Neuronal stem cell (in vitro differentiated cells): Measurements from ENCODE around the gene CHST11.

Experiments used
- DNase-seq: peaks from one replicate; pipeline ENCODE4 v3.0.0-alpha.2; 2013; ENCODE audit warnings: low spot score
- H2AFZ ChIP-seq: one replicate; pipeline ENCODE4 v1.6.1; 2013; ENCODE audit warnings: mild to moderate bottlenecking, low read length, inconsistent platforms
- H2AK5ac ChIP-seq: 2 replicates; pipeline ENCODE4 v1.6.1; 2013; ENCODE audit warnings: low read depth, mild to moderate bottlenecking, inconsistent platforms, low read length, moderate library complexity, mixed read lengths
- H2BK120ac ChIP-seq: 2 replicates; pipeline ENCODE4 v1.6.1; 2013; ENCODE audit warnings: low read depth, mild to moderate bottlenecking, inconsistent platforms, low read length, moderate library complexity, mixed read lengths
- H2BK12ac ChIP-seq: one replicate; pipeline ENCODE4 v1.6.1; 2013; ENCODE audit warnings: low read length, inconsistent platforms
- H2BK15ac ChIP-seq: 2 replicates; pipeline ENCODE4 v1.6.1; 2013; ENCODE audit warnings: mild to moderate bottlenecking, low read length, inconsistent platforms, mixed read lengths
- H2BK5ac ChIP-seq: one replicate; pipeline ENCODE4 v1.6.1; 2013; ENCODE audit warnings: inconsistent platforms, mild to moderate bottlenecking, low read length, moderate library complexity
- H3K14ac ChIP-seq: one replicate; pipeline ENCODE4 v1.6.1; 2013; ENCODE audit warnings: low read length, inconsistent platforms
- H3K18ac ChIP-seq: 2 replicates; pipeline ENCODE4 v1.6.1; 2013; ENCODE audit warnings: low read length, inconsistent platforms
- H3K23ac ChIP-seq: 2 replicates; pipeline ENCODE4 v1.6.1; 2013; ENCODE audit warnings: low read depth, mild to moderate bottlenecking, mixed read lengths, low read length, inconsistent platforms; ENCODE audit not compliant: poor library complexity
- H3K27ac ChIP-seq: replicated peaks from 3 replicates; pipeline ENCODE4 v1.5.1; 2013; ENCODE audit warnings: low read length, inconsistent platforms
- H3K27me3 ChIP-seq, 3 experiments: 2 replicates each; pipeline ENCODE4 v1.6.1; 2013; ENCODE audit warnings: low read length in 3 of 3, mild to moderate bottlenecking in 2 of 3, inconsistent platforms in 1 of 3, low read depth in 1 of 3, mixed read lengths in 1 of 3, moderate library complexity in 1 of 3; ENCODE audit not compliant: control insufficient read depth in 3 of 3, insufficient read depth in 3 of 3
- H3K36me3 ChIP-seq, 2 donors: replicated peaks in 1 of 2; 2 replicates each; pipeline ENCODE4 v1.6.1; 2013; ENCODE audit warnings: low read length in 2 of 2; ENCODE audit not compliant: control insufficient read depth in 2 of 2, insufficient read depth in 2 of 2
- H3K4ac ChIP-seq: 2 replicates; pipeline ENCODE4 v1.6.1; 2013; ENCODE audit warnings: inconsistent platforms, mild to moderate bottlenecking, low read length, moderate library complexity
- H3K4me1 ChIP-seq, 2 donors: 1 replicate in 1 of 2; 2 replicates in 1 of 2; pipeline ENCODE4 v1.6.1; 2013; ENCODE audit warnings: low read length in 2 of 2, low read depth in 1 of 2; ENCODE audit not compliant: control insufficient read depth in 2 of 2, insufficient read depth in 1 of 2
- H3K4me2 ChIP-seq: one replicate; pipeline ENCODE4 v1.6.1; 2013; ENCODE audit warnings: mild to moderate bottlenecking, low read length, inconsistent platforms; ENCODE audit not compliant: insufficient read depth, poor library complexity, severe bottlenecking
- H3K4me3 ChIP-seq, 2 donors: 2 replicates each; pipeline ENCODE4 v1.5.1; 2013; ENCODE audit warnings: low read length in 2 of 2, mild to moderate bottlenecking in 2 of 2, inconsistent platforms in 1 of 2, moderate library complexity in 1 of 2
- H3K79me1 ChIP-seq: one replicate; pipeline ENCODE4 v1.6.1; 2013; ENCODE audit warnings: low read depth, mild to moderate bottlenecking, inconsistent platforms, low read length, moderate library complexity
- H3K9ac ChIP-seq: one replicate; pipeline ENCODE4 v1.6.1; 2013; ENCODE audit warnings: mild to moderate bottlenecking, low read depth, low read length, inconsistent platforms; ENCODE audit not compliant: poor library complexity
- H3K9me3 ChIP-seq, 2 donors: replicated peaks in 1 of 2; 2 replicates each; pipeline versions ENCODE3 to v1.6.1; 2013; ENCODE audit warnings: low read length in 2 of 2, mild to moderate bottlenecking in 2 of 2, inconsistent platforms in 1 of 2, low read depth in 1 of 2, mixed read lengths in 1 of 2, moderate library complexity in 1 of 2; ENCODE audit not compliant: control insufficient read depth in 2 of 2, insufficient read depth in 1 of 2
- H4K8ac ChIP-seq: one replicate; pipeline ENCODE4 v1.6.1; 2013; ENCODE audit warnings: low read depth, mild to moderate bottlenecking, inconsistent platforms, low read length, moderate library complexity
- H4K91ac ChIP-seq: one replicate; pipeline ENCODE4 v1.6.1; 2013; ENCODE audit warnings: low read length, low read depth, mild to moderate bottlenecking, inconsistent platforms; ENCODE audit not compliant: poor library complexity
- WGBS, 2 donors: extraction: QIAGEN DNeasy Blood & Tissue Kit; methylation state at CpG; one replicate each; pipeline ENCODE4 v1.1.7; 2013; ENCODE audit warnings: missing lambda C conversion rate in 2 of 2, mixed read lengths in 1 of 2; ENCODE audit not compliant: insufficient read length in 2 of 2, insufficient replicate concordance in 1 of 2; ENCODE audit errors: extremely low coverage in 2 of 2; 5-methylcytosine and 5-hydroxymethylcytosine counted together

Gene CHST11

GRCh38 chr12:104596134-104596799 lies 139.5 kb downstream of the CHST11 start:
- H2BK5ac ChIP-seq, result no peak overlapping the region
- no peak overlapping the region for H2AK5ac ChIP-seq
- no peak overlapping the region for H4K91ac ChIP-seq
- no CpG with 5 or more reads among the region's 12 CpGs for WGBS, 2 donors
- no peak for DNase-seq
- H3K23ac ChIP-seq, result no peak overlapping the region
- H3K9me3 ChIP-seq, result no peaks in the 10 kb centered on the region
- no peaks in the 10 kb centered on the region for H3K27me3 ChIP-seq
- H2AFZ ChIP-seq, result no peak overlapping the region
- H3K4me1 ChIP-seq, result peaks cover 5 to 18% of the 10 kb centered on the region in 2 donors
- no peak overlapping the region for H2BK120ac ChIP-seq
- no peak overlapping the region for H3K14ac ChIP-seq
- no peak overlapping the region for H3K4me2 ChIP-seq
- H3K4ac ChIP-seq, result no peak overlapping the region
- no peak overlapping the region for H4K8ac ChIP-seq
- no peaks in the 10 kb centered on the region for H3K36me3 ChIP-seq
- H3K4me3 ChIP-seq, result no peak overlapping the region
- no peak overlapping the region for H3K9ac ChIP-seq
- no peak overlapping the region for H2BK15ac ChIP-seq
- H3K27ac ChIP-seq, result no peak overlapping the region
- no peak overlapping the region for H3K18ac ChIP-seq
- no peak overlapping the region for H2BK12ac ChIP-seq
- H3K79me1 ChIP-seq, result no peaks in the 10 kb centered on the region

- Histone ChIP-seq H4K8ac (no peak overlapping the region), H3K27ac (no peak overlapping the region), H2AFZ (no peak overlapping the region), H2BK5ac (no peak overlapping the region), H3K4me2 (no peak overlapping the region), H2AK5ac (no peak overlapping the region), H4K91ac (no peak overlapping the region), H3K4ac (no peak overlapping the region), H3K23ac (no peak overlapping the region), H3K4me3 (no peak overlapping the region), H3K36me3 (no peaks in the 10 kb centered on the region), H2BK12ac (no peak overlapping the region), H3K18ac (no peak overlapping the region), H3K27me3 (no peaks in the 10 kb centered on the region), H3K79me1 (no peaks in the 10 kb centered on the region), H3K9ac (no peak overlapping the region), H3K4me1 (peaks cover 6 to 24% of the 10 kb centered on the region in 2 donors), H3K14ac (no peak overlapping the region), H2BK15ac (no peak overlapping the region), H2BK120ac (no peak overlapping the region), H3K9me3 (peaks cover 0 to under 1% of the 10 kb centered on the region in 2 donors)
- DNase-seq, result no peak
- WGBS, 2 donors, result no CpG with 5 or more reads among the region's 15 CpGs
These were observed 140.4 kb downstream of the CHST11 start for GRCh38 chr12:104596898-104597843.

GRCh38 chr12:104598342-104599271 lies 141.9 kb downstream of the CHST11 start:
- no peaks in the 10 kb centered on the region for H3K79me1 ChIP-seq
- H3K9ac ChIP-seq, result no peak overlapping the region
- H2BK12ac ChIP-seq, result no peak overlapping the region
- no peak overlapping the region for H4K91ac ChIP-seq
- H3K27me3 ChIP-seq, result no peaks in the 10 kb centered on the region
- H3K23ac ChIP-seq, result peak overlapping the region; percentile 25
- no peak overlapping the region for H2BK120ac ChIP-seq
- H4K8ac ChIP-seq, result no peak overlapping the region
- no CpG with 5 or more reads among the region's 15 CpGs for WGBS, 2 donors
- H2AFZ ChIP-seq, result no peak overlapping the region
- no peak overlapping the region for H3K27ac ChIP-seq
- H2BK5ac ChIP-seq, result no peak overlapping the region
- H3K4me3 ChIP-seq, result no peak overlapping the region
- DNase-seq, result no peak
- H3K14ac ChIP-seq, result no peak overlapping the region
- H3K4ac ChIP-seq, result no peak overlapping the region
- H3K18ac ChIP-seq, result no peak overlapping the region
- H2AK5ac ChIP-seq, result no peak overlapping the region
- H3K4me2 ChIP-seq, result no peak overlapping the region
- H3K4me1 ChIP-seq, result peaks cover 6 to 28% of the 10 kb centered on the region in 2 donors
- no peak overlapping the region for H2BK15ac ChIP-seq
- peaks cover 3 to 14% of the 10 kb centered on the region in 2 donors for H3K9me3 ChIP-seq
- H3K36me3 ChIP-seq, result no peaks in the 10 kb centered on the region
